ENCODE data around the gene MTNR1B. TPM values are rescaled to one million over a fixed set of nuclear protein-coding genes. Genes with fewer than 3 reads are reported as not detected.

The MTNR1B gene
- polyA plus RNA-seq, 1 of the 3 experiments (the other 2 are of a cell fraction), result not detected

DNA sequence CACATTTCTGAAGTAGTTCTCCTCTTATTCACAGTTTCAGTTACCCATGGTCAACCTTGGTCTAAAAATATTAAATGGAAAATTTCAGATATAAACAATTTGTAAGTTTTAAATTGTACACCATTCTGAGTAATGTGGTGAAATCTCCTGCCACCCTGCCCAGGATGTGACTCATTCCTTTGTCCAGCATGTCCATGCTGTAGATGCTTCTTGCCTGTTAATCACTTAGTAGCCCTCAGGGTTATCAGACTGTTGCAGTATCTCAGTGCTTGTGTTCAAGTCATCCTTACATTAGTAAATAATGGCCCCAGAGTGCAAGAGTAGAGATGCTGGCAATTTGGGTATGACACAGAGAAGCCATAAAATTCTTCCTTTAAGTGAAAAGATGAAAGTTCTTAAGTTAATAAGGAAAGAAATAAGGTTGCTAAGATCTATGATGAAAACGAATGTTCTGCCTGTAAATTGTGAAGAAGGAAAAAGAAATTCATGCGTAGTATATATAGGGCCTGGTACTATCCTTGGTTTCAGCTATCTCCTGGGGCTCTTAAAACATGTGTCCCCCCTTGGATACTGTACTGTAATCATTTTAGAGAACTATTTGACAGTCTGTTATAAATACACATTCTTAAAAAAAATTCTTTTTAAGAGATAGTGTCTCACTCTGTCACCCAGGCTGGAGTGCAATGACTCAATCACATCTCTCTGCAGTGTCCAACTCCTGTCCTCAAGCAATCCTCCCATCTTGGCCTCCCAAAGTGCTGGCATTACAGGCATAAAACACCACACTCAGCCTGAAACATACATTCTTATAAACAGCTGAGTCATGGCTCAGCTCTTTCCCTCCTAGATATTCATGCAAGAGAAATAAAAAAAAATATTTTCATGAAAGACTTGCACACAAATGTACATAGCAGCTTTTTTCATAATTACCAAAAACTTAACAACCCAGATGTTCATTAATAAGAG is 31.3 kb downstream of the MTNR1B start (continued):
- TF ChIP-seq RFX5 (IDR thresholded peaks at IDR 0.05; ENCODE audit: low read length) (no peak), CTCF (IDR thresholded peaks at IDR 0.05) (no peak), JUND (IDR thresholded peaks at IDR 0.05) (peak; percentile 92), RCOR1 (IDR thresholded peaks at IDR 0.05; ENCODE audit: low read length) (peak; percentile 71; the same call in 1 of the 2 replicates), FOSL2 (IDR thresholded peaks at IDR 0.05; ENCODE audit: borderline replicate concordance, low read depth) (peak; percentile 89), YY1 (IDR thresholded peaks at IDR 0.05; ENCODE audit: low read depth) (no peak), SMC3 (IDR thresholded peaks at IDR 0.05; ENCODE audit: low read depth, low read length) (no peak), FOXJ3 (CRISPR knock-in tag; IDR thresholded peaks at IDR 0.05) (no peak; the same call in 1 of the 2 replicates), NFIC (IDR thresholded peaks at IDR 0.05; ENCODE audit: borderline replicate concordance) (peak; percentile 21; the same call in 1 of the 2 replicates)
- TF ChIP-seq, protein P1, sequence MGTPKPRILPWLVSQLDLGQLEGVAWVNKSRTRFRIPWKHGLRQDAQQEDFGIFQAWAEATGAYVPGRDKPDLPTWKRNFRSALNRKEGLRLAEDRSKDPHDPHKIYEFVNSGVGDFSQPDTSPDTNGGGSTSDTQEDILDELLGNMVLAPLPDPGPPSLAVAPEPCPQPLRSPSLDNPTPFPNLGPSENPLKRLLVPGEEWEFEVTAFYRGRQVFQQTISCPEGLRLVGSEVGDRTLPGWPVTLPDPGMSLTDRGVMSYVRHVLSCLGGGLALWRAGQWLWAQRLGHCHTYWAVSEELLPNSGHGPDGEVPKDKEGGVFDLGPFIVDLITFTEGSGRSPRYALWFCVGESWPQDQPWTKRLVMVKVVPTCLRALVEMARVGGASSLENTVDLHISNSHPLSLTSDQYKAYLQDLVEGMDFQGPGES (IDR thresholded peaks at IDR 0.05; ENCODE audit: low read depth, low read length), result no peak

DNA sequence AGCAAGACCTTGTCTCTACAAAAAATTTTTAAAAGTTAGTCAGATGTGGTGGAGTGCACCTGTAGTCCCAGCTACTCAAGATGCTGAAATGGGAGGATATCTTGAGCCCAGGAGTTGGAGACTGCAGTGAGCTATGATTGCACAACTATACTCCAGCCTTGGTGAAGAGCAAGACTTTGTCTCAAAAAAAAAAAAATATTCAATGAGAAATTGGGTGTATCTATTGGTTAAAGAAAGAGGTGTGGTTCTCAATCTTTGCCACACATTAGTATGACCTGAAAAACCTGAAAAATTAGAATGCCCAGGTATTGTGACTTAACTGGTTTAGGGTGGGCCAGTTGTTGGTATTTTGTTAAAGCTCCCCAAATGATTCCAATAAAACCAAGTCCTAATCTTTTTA is 32.4 kb downstream of the MTNR1B start:
- POLR2A ChIA-PET, result no interaction called here

More for the DNA sequence above, 32.4 kb downstream of the MTNR1B start:
- H3K4me1 ChIP-seq (ENCODE audit: control insufficient read depth in 1 of 2, insufficient read depth in 2 of 2, low read depth in 1 of 2, low read length in 1 of 2), result peaks cover 6% of the 10 kb centered on the region in 2 experiments; a peak in 2 of 4 replicates
- H3K9ac ChIP-seq, result no peak overlapping the region
- H3K27me3 ChIP-seq (ENCODE audit: insufficient read depth), result no peaks in the 10 kb centered on the region
- no peaks in the 10 kb centered on the region for H4K20me1 ChIP-seq (ENCODE audit: insufficient read depth)
- no peaks in the 10 kb centered on the region for H3K36me3 ChIP-seq (replicated peaks in 1 of 2; ENCODE audit: control insufficient read depth in 1 of 2, insufficient read depth in 2 of 2, low read length in 1 of 2)
- no peaks in the 10 kb centered on the region for H3K79me2 ChIP-seq (ENCODE audit: insufficient read depth)
- H3K9me3 ChIP-seq, result no peaks in the 10 kb centered on the region
- no peak overlapping the region for H3K4me3 ChIP-seq (ENCODE audit: low read depth in 2 of 2, low read length in 1 of 2)
- peak overlapping the region in 1 of 2 experiments; percentile 91; a peak in 1 of 4 replicates for H3K27ac ChIP-seq (ENCODE audit: low read depth in 2 of 2, low read length in 1 of 2)
- H3K9me2 ChIP-seq, result no peaks in the 10 kb centered on the region
- TF ChIP-seq RCOR1 (IDR thresholded peaks at IDR 0.05; ENCODE audit: low read length) (no peak), FOXJ3 (CRISPR knock-in tag; IDR thresholded peaks at IDR 0.05) (no peak), MXI1 (IDR thresholded peaks at IDR 0.05; ENCODE audit: low read depth, low read length) (no peak), EZH2phosphoT487 (IDR thresholded peaks at IDR 0.05; ENCODE audit: borderline replicate concordance, low read depth) (no peak), SMC3 (IDR thresholded peaks at IDR 0.05; ENCODE audit: low read depth, low read length) (no peak), TEAD4 (IDR thresholded peaks at IDR 0.05; ENCODE audit: borderline replicate concordance, insufficient read depth) (no peak), NRF1 (IDR thresholded peaks at IDR 0.05; ENCODE audit: low read depth, low read length) (no peak), MAX (IDR thresholded peaks at IDR 0.05; ENCODE audit: low read depth) (no peak), RAD21 (IDR thresholded peaks at IDR 0.05; ENCODE audit: low read length) (no peak)
- peaks cover 24% of the 10 kb centered on the region for H3F3A ChIP-seq (replicated peaks; ENCODE audit: insufficient read depth)
- no peak overlapping the region for H2AFZ ChIP-seq (ENCODE audit: low read depth)
- CTCF ChIA-PET, result interaction anchor here (1.7 kb wide), 1 partner anchor 60 kb away, joined by 5 read pairs; no protein-coding TSS in a partner anchor
- no peak overlapping the region for H3K4me2 ChIP-seq
- no peak for DNase-seq

Data from SK-N-SH (cell line).